ENCODE results near the gene VWA5B1. TPM values are rescaled to one million over a fixed set of nuclear protein-coding genes. Genes with fewer than 3 reads are reported as not detected.

Gene VWA5B1
- total and polyA plus RNA-seq, 4 experiments from 2014 or later: 0.11 to 0.17 TPM; not detected in 2

- no peak for DNase-seq
- H3K4me1 Mint-ChIP-seq: no peaks in the 10 kb centered on the region
- Histone ChIP-seq H3K4me3 (ENCODE audit: low read length in 2 of 2) (no peak overlapping the region), H3K27me3 (ENCODE audit: insufficient read depth, low read length) (no peaks in the 10 kb centered on the region), H3K9me3 (ENCODE audit: control insufficient read depth in 1 of 2, low read length in 2 of 2) (no peaks in the 10 kb centered on the region), H3K27ac (ENCODE audit: low read depth, low read length) (no peak overlapping the region), H3K4me1 (ENCODE audit: insufficient read depth, low read length) (no peaks in the 10 kb centered on the region), H3K36me3 (ENCODE audit: insufficient read depth, low read length) (no peaks in the 10 kb centered on the region)
- ChIA-PET POLR2A (ENCODE audit: partially characterized antibody) (no interaction called here), CTCF (ENCODE audit: partially characterized antibody) (no interaction called here)
- peaks cover 12 to 18% of the 10 kb centered on the region in 2 donors for H3K27me3 Mint-ChIP-seq
- peak overlapping the region in 1 of 8 donors; percentile 49 for H3K4me3 Mint-ChIP-seq
- H3K9me3 Mint-ChIP-seq: peaks cover 0 to 12% (median 9%) of the 10 kb centered on the region in 8 donors
- H3K27ac Mint-ChIP-seq: no peak overlapping the region
- intact Hi-C loops (cut with micrococcal nuclease): no loop called here
- no peaks in the 10 kb centered on the region for H3K36me3 Mint-ChIP-seq
Measured at GRCh38 chr1:20349561-20349960, 58.9 kb downstream of the VWA5B1 start.

GRCh38 chr1:20349971-20350370, 59.3 kb downstream of the VWA5B1 start:
- Mint-ChIP-seq H3K36me3 (no peaks in the 10 kb centered on the region), H3K27me3 (peaks cover 9 to 15% of the 10 kb centered on the region in 2 donors), H3K9me3 (peaks cover 0 to 12% (median 9%) of the 10 kb centered on the region in 8 donors), H3K4me1 (no peaks in the 10 kb centered on the region), H3K27ac (no peak overlapping the region), H3K4me3 (no peak overlapping the region)
- H3K4me1 ChIP-seq (ENCODE audit: insufficient read depth, low read length): no peaks in the 10 kb centered on the region
- intact Hi-C loops (cut with micrococcal nuclease): no loop called here
- H3K4me3 ChIP-seq (ENCODE audit: low read length in 2 of 2): no peak overlapping the region
- CTCF ChIA-PET (ENCODE audit: partially characterized antibody): no interaction called here
- H3K27ac ChIP-seq (ENCODE audit: low read depth, low read length): no peak overlapping the region
- no peaks in the 10 kb centered on the region for H3K9me3 ChIP-seq (ENCODE audit: control insufficient read depth in 1 of 2, low read length in 2 of 2)
- H3K27me3 ChIP-seq (ENCODE audit: insufficient read depth, low read length): no peaks in the 10 kb centered on the region
- DNase-seq: no peak
- POLR2A ChIA-PET (ENCODE audit: partially characterized antibody): no interaction called here
- H3K36me3 ChIP-seq (ENCODE audit: insufficient read depth, low read length): no peaks in the 10 kb centered on the region

- no peaks in the 10 kb centered on the region for H3K36me3 ChIP-seq (ENCODE audit: insufficient read depth, low read length)
- Mint-ChIP-seq H3K27ac (no peak overlapping the region), H3K27me3 (peaks cover 9 to 15% of the 10 kb centered on the region in 2 donors), H3K4me3 (no peak overlapping the region), H3K4me1 (no peaks in the 10 kb centered on the region), H3K36me3 (no peaks in the 10 kb centered on the region), H3K9me3 (peaks cover 0 to 12% (median 9%) of the 10 kb centered on the region in 8 donors)
- no peak for DNase-seq
- no peaks in the 10 kb centered on the region for H3K4me1 ChIP-seq (ENCODE audit: insufficient read depth, low read length)
- H3K27me3 ChIP-seq (ENCODE audit: insufficient read depth, low read length): no peaks in the 10 kb centered on the region
- ChIA-PET POLR2A (ENCODE audit: partially characterized antibody) (no interaction called here), CTCF (ENCODE audit: partially characterized antibody) (no interaction called here)
- no peaks in the 10 kb centered on the region for H3K9me3 ChIP-seq (ENCODE audit: control insufficient read depth in 1 of 2, low read length in 2 of 2)
- intact Hi-C loops (cut with micrococcal nuclease): no loop called here
- H3K4me3 ChIP-seq (ENCODE audit: low read length in 2 of 2): no peak overlapping the region
- no peak overlapping the region for H3K27ac ChIP-seq (ENCODE audit: low read depth, low read length)
Measured at GRCh38 chr1:20350421-20350820, 59.7 kb downstream of the VWA5B1 start.

- H3K36me3 ChIP-seq (ENCODE audit: insufficient read depth, low read length): no peaks in the 10 kb centered on the region
- no peaks in the 10 kb centered on the region for H3K9me3 ChIP-seq (ENCODE audit: control insufficient read depth in 1 of 2, low read length in 2 of 2)
- H3K9me3 Mint-ChIP-seq: peaks cover 0 to 3% (median under 1%) of the 10 kb centered on the region in 8 donors
- peaks cover 4 to 13% of the 10 kb centered on the region in 2 donors for H3K27me3 Mint-ChIP-seq
- H3K4me1 ChIP-seq (ENCODE audit: insufficient read depth, low read length): no peaks in the 10 kb centered on the region
- ChIA-PET CTCF (ENCODE audit: partially characterized antibody) (no interaction called here), POLR2A (ENCODE audit: partially characterized antibody) (no interaction called here)
- no peak overlapping the region for H3K4me3 Mint-ChIP-seq
- intact Hi-C loops (cut with micrococcal nuclease): no loop called here
- no peaks in the 10 kb centered on the region for H3K36me3 Mint-ChIP-seq
- peak overlapping the region in 1 of 7 donors; percentile 31 for H3K27ac Mint-ChIP-seq
- H3K4me3 ChIP-seq (ENCODE audit: low read length in 2 of 2): no peak overlapping the region
- no peaks in the 10 kb centered on the region for H3K4me1 Mint-ChIP-seq
- H3K27me3 ChIP-seq (ENCODE audit: insufficient read depth, low read length): no peaks in the 10 kb centered on the region
- DNase-seq: no peak
- no peak overlapping the region for H3K27ac ChIP-seq (ENCODE audit: low read depth, low read length)
Measured at GRCh38 chr1:20351911-20352701, 61.4 kb downstream of the VWA5B1 start.

GRCh38 chr1:20353836-20354235, 63.2 kb downstream of the VWA5B1 start:
- Histone ChIP-seq H3K27me3 (ENCODE audit: insufficient read depth, low read length) (no peaks in the 10 kb centered on the region), H3K4me3 (ENCODE audit: low read length in 2 of 2) (no peak overlapping the region), H3K4me1 (ENCODE audit: insufficient read depth, low read length) (no peaks in the 10 kb centered on the region), H3K36me3 (ENCODE audit: insufficient read depth, low read length) (no peaks in the 10 kb centered on the region), H3K27ac (ENCODE audit: low read depth, low read length) (no peak overlapping the region), H3K9me3 (ENCODE audit: control insufficient read depth in 1 of 2, low read length in 2 of 2) (no peaks in the 10 kb centered on the region)
- no peak for DNase-seq
- no peak overlapping the region for H3K4me3 Mint-ChIP-seq
- H3K27ac Mint-ChIP-seq: no peak overlapping the region
- H3K36me3 Mint-ChIP-seq: no peaks in the 10 kb centered on the region
- ChIA-PET CTCF (ENCODE audit: partially characterized antibody) (no interaction called here), POLR2A (ENCODE audit: partially characterized antibody) (no interaction called here)
- H3K9me3 Mint-ChIP-seq: no peaks in the 10 kb centered on the region
- peaks cover 0 to under 1% (median 0%) of the 10 kb centered on the region in 4 donors for H3K4me1 Mint-ChIP-seq
- intact Hi-C loops (cut with micrococcal nuclease): no loop called here
- H3K27me3 Mint-ChIP-seq: peaks cover 8 to 19% of the 10 kb centered on the region in 2 donors

- CTCF ChIA-PET (ENCODE audit: partially characterized antibody): no interaction called here
- no peaks in the 10 kb centered on the region for H3K27me3 ChIP-seq (ENCODE audit: insufficient read depth, low read length)
Measured at GRCh38 chr1:20354610-20355009, 63.9 kb downstream of the VWA5B1 start.

GRCh38 chr1:20355101-20355827, 64.6 kb downstream of the VWA5B1 start:
- H3K4me1 Mint-ChIP-seq: peaks cover 3 to 10% (median 9%) of the 10 kb centered on the region in 4 donors
- DNase-seq: no peak
- H3K9me3 Mint-ChIP-seq: no peaks in the 10 kb centered on the region
- H3K27ac Mint-ChIP-seq: no peak overlapping the region
- intact Hi-C loops (cut with micrococcal nuclease): no loop called here
- Histone ChIP-seq H3K4me1 (ENCODE audit: insufficient read depth, low read length) (no peaks in the 10 kb centered on the region), H3K36me3 (ENCODE audit: insufficient read depth, low read length) (no peaks in the 10 kb centered on the region), H3K4me3 (ENCODE audit: low read length in 2 of 2) (no peak overlapping the region), H3K27ac (ENCODE audit: low read depth, low read length) (no peak overlapping the region), H3K27me3 (ENCODE audit: insufficient read depth, low read length) (no peaks in the 10 kb centered on the region), H3K9me3 (ENCODE audit: control insufficient read depth in 1 of 2, low read length in 2 of 2) (no peaks in the 10 kb centered on the region)
- ChIA-PET CTCF (ENCODE audit: partially characterized antibody) (interaction anchor here (0.6 kb wide), 1 partner anchor 143 kb away, joined by 4 read pairs; no protein-coding TSS in a partner anchor), POLR2A (ENCODE audit: partially characterized antibody) (no interaction called here)
- peaks cover 12 to 26% of the 10 kb centered on the region in 2 donors for H3K27me3 Mint-ChIP-seq
- no peak overlapping the region for H3K4me3 Mint-ChIP-seq
- H3K36me3 Mint-ChIP-seq: no peaks in the 10 kb centered on the region

More at GRCh38 chr1:20354610-20355009, 63.9 kb downstream of the VWA5B1 start:
- Histone ChIP-seq H3K9me3 (ENCODE audit: control insufficient read depth in 1 of 2, low read length in 2 of 2) (no peaks in the 10 kb centered on the region), H3K4me1 (ENCODE audit: insufficient read depth, low read length) (no peaks in the 10 kb centered on the region), H3K36me3 (ENCODE audit: insufficient read depth, low read length) (no peaks in the 10 kb centered on the region), H3K27ac (ENCODE audit: low read depth, low read length) (no peak overlapping the region), H3K4me3 (ENCODE audit: low read length in 2 of 2) (no peak overlapping the region)
- no peak for DNase-seq
- H3K9me3 Mint-ChIP-seq: no peaks in the 10 kb centered on the region
- no peak overlapping the region for H3K4me3 Mint-ChIP-seq
- H3K27me3 Mint-ChIP-seq: peaks cover 12 to 25% of the 10 kb centered on the region in 2 donors
- intact Hi-C loops (cut with micrococcal nuclease): no loop called here
- no peaks in the 10 kb centered on the region for H3K36me3 Mint-ChIP-seq
- POLR2A ChIA-PET (ENCODE audit: partially characterized antibody): no interaction called here
- peak overlapping the region in 1 of 7 donors; percentile 19 for H3K27ac Mint-ChIP-seq
- peaks cover 3 to 8% (median 7%) of the 10 kb centered on the region in 4 donors for H3K4me1 Mint-ChIP-seq

Measured in CD4-positive, alpha-beta memory T cell (primary cell).